ENCODE results near the gene RAB4B.
A peak's percentile ranks its signal among the peaks of the same experiment; 100 is the strongest.
"Not testable (repeated sequence)": the region's sequence is repeated elsewhere in the genome, so short reads cannot be mapped to it uniquely, and the experiment has no call there.

Gene RAB4B

GRCh38 chr19:40777937-40778705 lies at the start of gene RAB4B:
Gene RAB4B, plus strand, starts transcription at chr19:40778247. Its CDS starts 129 bp downstream, at chr19:40778376.
- peak; percentile 99 for DNase-seq (ENCODE audit: low read depth in 1 of 2, low spot score in 1 of 2)

DNA sequence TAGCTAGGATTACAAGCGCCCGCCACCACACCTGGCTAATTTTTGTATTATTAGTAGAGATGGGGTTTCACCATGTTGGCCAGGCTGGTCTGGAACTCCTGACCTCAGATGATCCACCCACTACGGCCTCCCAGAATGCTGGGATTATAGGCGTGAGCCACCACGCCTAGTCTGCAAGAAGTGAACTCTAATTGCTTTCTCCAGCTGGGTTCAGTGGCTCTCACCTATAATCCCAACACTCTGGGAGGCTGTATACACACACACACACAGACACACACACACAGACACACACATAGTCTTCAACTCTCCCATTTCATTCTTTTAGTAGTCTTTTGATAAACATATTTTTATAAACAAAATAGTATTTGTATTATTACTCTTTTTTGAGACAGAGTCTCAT lies 48.0 kb upstream of the RAB4B start:
- DNase-seq (ENCODE audit: low read depth in 1 of 2, low spot score in 1 of 2): not testable (repeated sequence)

GRCh38 chr19:40732304-40732703 lies 45.7 kb upstream of the RAB4B start:
- not testable (repeated sequence) for DNase-seq (ENCODE audit: low read depth in 1 of 2, low spot score in 1 of 2)

- DNase-seq (ENCODE audit: low read depth in 1 of 2, low spot score in 1 of 2): no peak
Observed at GRCh38 chr19:40733149-40733548, 44.9 kb upstream of the RAB4B start.

GRCh38 chr19:40735013-40735771 lies 42.9 kb upstream of the RAB4B start:
- no peak for DNase-seq (ENCODE audit: low read depth in 1 of 2, low spot score in 1 of 2)

DNA sequence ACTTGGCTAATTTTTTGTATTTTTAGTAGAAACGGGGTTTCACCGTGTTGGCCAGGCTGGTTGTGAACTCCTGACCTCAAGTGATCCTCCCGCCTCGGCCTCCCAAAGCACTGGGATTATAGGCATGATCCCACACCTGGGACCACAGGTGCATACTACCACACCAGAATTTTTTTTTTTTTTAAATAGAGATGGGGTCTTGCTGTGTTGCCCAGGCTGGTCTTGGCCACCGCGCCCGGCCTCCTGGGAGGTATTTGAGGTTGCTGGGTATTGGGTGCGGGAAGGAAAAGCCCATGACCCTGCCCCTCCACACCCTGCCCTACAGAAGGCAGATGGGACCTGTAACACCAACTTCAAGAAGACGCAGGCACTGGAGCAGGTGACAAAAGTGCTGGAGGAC lies 41.4 kb upstream of the RAB4B start:
- no peak for DNase-seq (ENCODE audit: low read depth in 1 of 2, low spot score in 1 of 2)

DNA sequence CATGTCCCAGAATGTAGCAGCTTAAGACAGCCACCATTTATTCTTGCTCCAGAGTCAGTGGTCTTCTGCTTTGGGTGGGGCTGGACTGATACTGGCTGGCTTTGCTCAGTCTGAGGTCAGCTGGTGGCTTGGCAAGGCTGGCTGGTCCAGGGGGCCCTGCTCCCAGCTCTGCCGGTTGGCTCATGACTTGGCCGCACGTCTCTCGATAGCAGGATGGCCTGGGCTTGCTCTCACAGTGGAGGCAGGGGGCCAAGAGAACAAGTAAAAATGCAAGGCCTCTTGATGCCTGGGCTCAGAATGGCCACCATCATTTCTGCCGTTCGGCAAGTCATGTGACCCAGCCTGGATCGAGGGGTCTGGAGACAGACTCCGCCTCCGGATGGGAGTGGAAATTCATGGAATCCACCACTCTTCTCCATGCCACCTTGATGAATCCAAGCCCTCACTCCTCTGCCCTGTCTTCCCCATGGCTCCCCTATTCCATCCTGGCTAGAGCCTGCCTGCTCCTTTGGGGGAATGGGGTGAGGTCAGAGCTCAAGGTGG lies 40.9 kb upstream of the RAB4B start:
- no peak for DNase-seq (ENCODE audit: low read depth in 1 of 2, low spot score in 1 of 2)

DNA sequence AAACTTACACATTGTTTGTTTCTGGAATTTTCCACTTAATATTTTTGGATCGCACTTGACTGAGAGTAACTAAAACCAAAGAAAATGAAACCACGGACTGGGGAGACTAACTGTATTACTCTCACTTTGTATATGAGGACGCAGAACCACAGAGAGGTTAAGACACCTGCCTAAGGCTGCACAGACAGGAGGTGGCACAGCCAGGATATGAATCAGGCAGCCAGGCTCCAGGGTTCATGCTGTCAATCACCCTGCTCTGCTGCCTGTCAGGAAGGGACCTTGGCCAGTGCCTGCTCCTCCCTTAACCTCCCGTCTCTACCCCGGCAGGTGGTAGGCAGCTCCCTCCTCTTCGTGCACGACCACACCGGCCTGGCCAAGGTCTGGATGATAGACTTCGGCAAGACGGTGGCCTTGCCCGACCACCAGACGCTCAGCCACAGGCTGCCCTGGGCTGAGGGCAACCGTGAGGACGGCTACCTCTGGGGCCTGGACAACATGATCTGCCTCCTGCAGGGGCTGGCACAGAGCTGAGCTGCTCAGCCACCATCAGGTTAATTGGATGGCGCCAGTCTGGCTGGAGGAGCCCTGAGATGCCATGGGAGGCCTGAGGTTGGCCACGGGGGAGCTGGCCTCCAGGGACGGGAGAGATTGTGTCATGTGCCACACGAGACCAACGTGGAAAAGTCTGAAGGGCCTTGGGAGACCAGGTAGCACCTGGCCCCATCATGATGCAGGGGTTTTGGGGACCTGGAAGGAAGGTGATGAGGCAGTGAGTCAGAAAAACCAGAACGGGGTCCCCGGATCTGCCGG lies 38.8 kb upstream of the RAB4B start:
- no peak for DNase-seq (ENCODE audit: low read depth in 1 of 2, low spot score in 1 of 2)

GRCh38 chr19:40739871-40740703 lies 38.0 kb upstream of the RAB4B start:
- no peak for DNase-seq (ENCODE audit: low read depth in 1 of 2, low spot score in 1 of 2)

GRCh38 chr19:40740747-40741146 lies 37.3 kb upstream of the RAB4B start:
- no peak for DNase-seq (ENCODE audit: low read depth in 1 of 2, low spot score in 1 of 2)

GRCh38 chr19:40741527-40742390 lies 36.3 kb upstream of the RAB4B start:
- DNase-seq (ENCODE audit: low read depth in 1 of 2, low spot score in 1 of 2): no peak

GRCh38 chr19:40742477-40742876 lies 35.6 kb upstream of the RAB4B start:
- no peak for DNase-seq (ENCODE audit: low read depth in 1 of 2, low spot score in 1 of 2)

DNA sequence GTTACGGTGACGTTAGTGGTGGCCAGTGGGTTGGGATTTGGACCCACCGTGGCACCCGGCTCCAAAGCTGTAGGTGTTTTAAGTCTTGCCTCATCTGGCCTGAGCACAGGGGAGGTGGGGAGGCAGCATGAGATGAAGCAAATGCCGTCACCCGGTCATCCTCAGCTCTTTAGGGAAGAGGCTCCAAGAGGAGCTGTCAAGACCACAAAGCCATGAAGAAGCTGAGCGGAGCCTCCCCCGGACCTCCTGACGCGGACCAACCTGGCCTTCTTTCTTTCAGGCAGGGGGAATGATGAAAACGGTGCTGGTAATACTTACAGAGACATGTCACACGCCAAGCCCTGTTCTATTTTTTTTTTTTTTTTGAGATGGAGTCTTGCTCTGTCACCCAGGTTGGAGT lies 35.2 kb upstream of the RAB4B start:
- DNase-seq (ENCODE audit: low read depth in 1 of 2, low spot score in 1 of 2): no peak

GRCh38 chr19:40743926-40744325 lies 34.1 kb upstream of the RAB4B start:
- no peak for DNase-seq (ENCODE audit: low read depth in 1 of 2, low spot score in 1 of 2)

GRCh38 chr19:40744554-40745401 lies 33.3 kb upstream of the RAB4B start:
- DNase-seq (ENCODE audit: low read depth in 1 of 2, low spot score in 1 of 2): peak in 1 of 2 donors; percentile 21

- no peak for DNase-seq (ENCODE audit: low read depth in 1 of 2, low spot score in 1 of 2)
Observed at GRCh38 chr19:40745402-40745780, 32.7 kb upstream of the RAB4B start.

GRCh38 chr19:40747536-40747935 lies 30.5 kb upstream of the RAB4B start:
- no peak for DNase-seq (ENCODE audit: low read depth in 1 of 2, low spot score in 1 of 2)

DNA sequence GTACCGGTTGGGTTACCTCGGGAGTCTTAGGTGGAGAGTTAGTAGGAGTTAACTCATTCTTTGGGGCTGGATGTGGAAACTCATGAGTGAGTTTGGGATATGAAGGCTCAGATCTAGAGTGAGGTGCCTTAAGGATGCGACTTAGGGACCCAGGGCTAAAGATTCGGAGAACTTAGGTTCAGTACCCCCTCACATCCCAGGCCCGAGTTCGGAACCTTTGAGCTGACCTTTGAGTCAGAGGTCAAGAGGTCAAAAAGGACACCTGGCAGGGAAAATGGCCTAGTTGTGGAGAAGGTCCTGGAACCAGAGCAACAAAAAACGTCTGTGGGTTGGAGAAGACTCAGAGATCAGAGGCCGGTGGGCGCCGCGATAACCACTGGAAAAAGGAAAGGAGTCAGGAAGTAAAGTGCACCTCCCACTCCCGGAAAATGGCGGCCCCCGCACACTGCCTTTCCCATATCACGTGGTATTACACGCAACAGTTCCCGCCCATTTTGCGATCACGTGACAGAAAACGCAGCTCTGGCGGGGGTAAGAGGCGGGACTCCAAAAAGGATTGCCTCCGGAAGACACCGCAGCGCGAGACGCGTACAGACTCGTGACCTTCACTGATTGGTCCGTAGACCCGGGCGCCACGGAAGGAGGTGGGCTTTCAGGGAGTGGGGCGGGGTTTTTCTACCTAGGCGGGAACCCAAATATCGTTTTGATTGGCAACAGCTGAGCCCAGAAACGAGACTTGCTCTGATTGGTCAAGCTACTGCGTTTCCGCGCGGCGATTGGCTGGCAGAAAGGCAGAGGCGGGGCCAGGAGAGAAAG lies 27.8 kb upstream of the RAB4B start, which contains the start of gene ACTMAP:
TSS of gene ACTMAP (minus strand) at position 420 of the 816 bp plus-strand sequence. CDS start 674 bp downstream, outside the sequence.
- DNase-seq (ENCODE audit: low read depth in 1 of 2, low spot score in 1 of 2): peak; percentile 94 to 98
